Ovary (tissue), 9 donors: Measurements from ENCODE around the gene STAMBPL1. TPM values are rescaled to one million over a fixed set of nuclear protein-coding genes. Genes with fewer than 3 reads are reported as not detected.
A peak's percentile ranks its signal among the peaks of the same experiment; 100 is the strongest.

Source experiments
- DNase-seq, 5 donors: peaks; one replicate each; pipeline ENCODE4 v3.0.0-alpha.2; 2019 to 2020
- H3K27ac ChIP-seq, 2 donors: fragments of 200-600 bp; one replicate each; pipeline versions ENCODE4 v1.5.1 to v1.8.0; 2019 to 2022
- H3K27me3 ChIP-seq: fragments of 200-600 bp; one replicate; pipeline ENCODE4 v1.8.0; 2022
- H3K36me3 ChIP-seq: fragments of 200-600 bp; sonication (generic); one replicate; pipeline ENCODE4 v1.5.1; 2019
- H3K4me1 ChIP-seq: one replicate; pipeline ENCODE4 v1.8.1; 2013; ENCODE audit warnings: mild to moderate bottlenecking, moderate library complexity; ENCODE audit not compliant: insufficient read depth
- H3K4me3 ChIP-seq: fragments of 200-600 bp; sonication (generic); one replicate; pipeline ENCODE4 v1.5.1; 2017
- H3K9me3 ChIP-seq, 2 donors: fragments of 200-600 bp in 1 of 2; sonication (generic) in 1 of 2; one replicate each; pipeline versions ENCODE4 v1.5.1 to v1.8.1; 2013 to 2019; ENCODE audit warnings: mild to moderate bottlenecking in 1 of 2, moderate library complexity in 1 of 2
- CTCF ChIP-seq, 3 donors: fragments of 450-650 bp in 2 of 3; fragments of 200-600 bp in 1 of 3; IDR thresholded peaks; one replicate each; pipeline versions ENCODE4 v1.5.1 to v1.8.0; 2016 to 2022; ENCODE audit warnings: antibody characterized with exemption in 3 of 3, mild to moderate bottlenecking in 1 of 3
- EP300 ChIP-seq: sonication (generic); formaldehyde crosslinking; IDR thresholded peaks from one replicate; pipeline ENCODE4 v1.6.1; 2017; ENCODE audit warnings: antibody characterized with exemption
- POLR2A ChIP-seq: fragments of 450-650 bp; IDR thresholded peaks from one replicate; pipeline ENCODE4 v1.6.1; 2017; ENCODE audit warnings: antibody characterized with exemption, mild to moderate bottlenecking, moderate library complexity
- WGBS, 3 donors: extraction: QIAGEN DNeasy Blood & Tissue Kit in 1 of 3; methylation state at CpG; one replicate each; pipeline versions ENCODE4 v1.1.5 to v1.1.7; 2013 to 2017; 5-methylcytosine and 5-hydroxymethylcytosine counted together
- intact Hi-C, 4 donors: fragments of 100-400 bp; cut with DNase I; formaldehyde crosslinking; loops; one replicate each; pipeline versions ENCODE4 v1.11.0 to v1.15.1; 2022 to 2023
- polyA plus RNA-seq, 2 donors: library from polyadenylated mRNA; stranded (reverse); fragments of 200-250 nt in 1 of 2; fragments of 350-450 nt in 1 of 2; fragmentation: Illumina TruSeq in 1 of 2; extraction: RNeasy Lipid Tissue Mini Kit (QIAGEN cat#74804) in 1 of 2; gene quantifications; one replicate each; pipeline ENCODE4 v1.2.3, GENCODE V29; 2013 to 2014
- total RNA-seq, 7 donors: library from RNA; depleted of rRNA in 2 of 7; stranded (reverse); fragments of >200 nt in 2 of 7; fragmentation: NEBNext Ultra II Directional in 3 of 7; extraction: Animal tissue kit (Norgen Biotek cat#: 25700) in 3 of 7; gene quantifications; one replicate each; pipeline versions ENCODE4 v1.1.0 to v1.2.4, GENCODE V29; 2016 to 2023
- donor health status: DM: no; HTN: no; CAD: no; lungs with moderate emphysema.
- donor health status: DM: no; HTN: no; CAD: no.
- donor health status: Bipolar disorder and iron deficiency.
- donor health status: DM: yes; HTN: yes; CAD: no.
- donor health status: DM: no; HTN: no; CAD: no.
- donor health status: DM: yes; HTN: yes; CAD: no.

STAMBPL1 gene
- total and polyA plus RNA-seq, 9 donors = 7.9 to 39.6 (median 14.4) TPM

- no peak overlapping the region for H3K4me3 ChIP-seq
- 24 to 32% (median 26%) methylated on average over 7 of the region's 7 CpGs for WGBS, 3 donors
- no peaks in the 10 kb centered on the region for H3K9me3 ChIP-seq
- peak; percentile 83 to 98 (median 91) for TF ChIP-seq CTCF (IDR thresholded peaks at IDR 0.05)
- no peak for TF ChIP-seq EP300
- peak in 4 of 5 donors; percentile 46 to 71 (median 52) for DNase-seq
- H3K36me3 ChIP-seq = no peaks in the 10 kb centered on the region
- H3K27ac ChIP-seq = peak overlapping the region in 1 of 2 donors; percentile 28
- no peaks in the 10 kb centered on the region for H3K4me1 ChIP-seq
- intact Hi-C loops = loop anchor here in 3 of 4 donors (2.0 to 5.0 kb wide), 3 partner anchors 50 to 96 kb away; partner anchors contain the start of gene STAMBPL1 (in 1 of the 3)
- H3K27me3 ChIP-seq = no peaks in the 10 kb centered on the region
Measured at GRCh38 chr10:88932539-88933256, 52.7 kb downstream of the STAMBPL1 start.

- DNase-seq = no peak
- H3K27ac ChIP-seq = no peak overlapping the region
- H3K4me3 ChIP-seq = no peak overlapping the region
- H3K36me3 ChIP-seq = no peaks in the 10 kb centered on the region
- no peaks in the 10 kb centered on the region for H3K9me3 ChIP-seq
- TF ChIP-seq POLR2A (no peak), CTCF (IDR thresholded peaks at IDR 0.05) (no peak)
- 54 to 59% (median 56%) methylated on average over 2 of the region's 2 CpGs for WGBS, 3 donors
- intact Hi-C loops = loop anchor here in 3 of 4 donors (2.0 to 5.0 kb wide), 3 partner anchors 51 to 97 kb away; partner anchors contain the start of gene STAMBPL1 (in 1 of the 3)
- H3K4me1 ChIP-seq = no peaks in the 10 kb centered on the region
- no peaks in the 10 kb centered on the region for H3K27me3 ChIP-seq
Measured at GRCh38 chr10:88933564-88933963, 53.5 kb downstream of the STAMBPL1 start.

- Histone ChIP-seq H3K9me3 (no peaks in the 10 kb centered on the region), H3K27me3 (no peaks in the 10 kb centered on the region), H3K36me3 (no peaks in the 10 kb centered on the region), H3K4me3 (no peak overlapping the region), H3K4me1 (no peaks in the 10 kb centered on the region), H3K27ac (peak overlapping the region in 1 of 2 donors; percentile 69)
- 25 to 31% (median 28%) methylated on average over 17 of the region's 17 CpGs for WGBS, 3 donors
- TF ChIP-seq POLR2A (no peak), CTCF (IDR thresholded peaks at IDR 0.05) (peak; percentile 60 to 89 (median 72))
- intact Hi-C loops = loop anchor here (2.0 to 5.0 kb wide), 10 partner anchors 52 to 282 kb away; partner anchors contain the start of genes FAS (in 2 of the 4), CH25H (in 1 of the 4) and STAMBPL1 (in 1 of the 4)
- DNase-seq = peak; percentile 76 to 90 (median 78)
Measured at GRCh38 chr10:88934900-88935672, 55.0 kb downstream of the STAMBPL1 start.

GRCh38 chr10:88936656-88937055, 56.6 kb downstream of the STAMBPL1 start:
- DNase-seq = no peak
- H3K9me3 ChIP-seq = no peaks in the 10 kb centered on the region
- H3K27ac ChIP-seq = peak overlapping the region; percentile 11 to 39
- no peaks in the 10 kb centered on the region for H3K27me3 ChIP-seq
- H3K4me3 ChIP-seq = no peak overlapping the region
- H3K4me1 ChIP-seq = no peaks in the 10 kb centered on the region
- TF ChIP-seq EP300 = no peak
- no peaks in the 10 kb centered on the region for H3K36me3 ChIP-seq
- intact Hi-C loops = loop anchor here (5.0 kb wide), 5 partner anchors 51 to 281 kb away; partner anchors contain the start of genes CH25H (in 1 of the 4) and FAS (in 1 of the 4)
- WGBS, 3 donors = 72 to 79% (median 74%) methylated on average over 3 of the region's 3 CpGs
